ENCODE results near the gene CDHR3.
"Not testable (repeated sequence)": the region's sequence is repeated elsewhere in the genome, so short reads cannot be mapped to it uniquely, and the experiment has no call there.

The CDHR3 gene

GRCh38 chr7:105992905-105993304 lies 29.8 kb downstream of the CDHR3 start:
- Mint-ChIP-seq H3K36me3 (ENCODE audit: low read depth) (no peaks in the 10 kb centered on the region), H3K4me3 (no peak overlapping the region), H3K27me3 (ENCODE audit: low read depth) (peaks cover 33% of the 10 kb centered on the region), H3K4me1 (ENCODE audit: low read depth) (no peaks in the 10 kb centered on the region), H3K9me3 (no peaks in the 10 kb centered on the region), H3K27ac (no peak overlapping the region)
- no peak for DNase-seq (ENCODE audit: low spot score)

GRCh38 chr7:105996860-105997737 lies 34.0 kb downstream of the CDHR3 start:
- H3K27me3 Mint-ChIP-seq (ENCODE audit: low read depth), result peaks cover 21% of the 10 kb centered on the region
- H3K4me3 Mint-ChIP-seq, result no peak overlapping the region
- no peaks in the 10 kb centered on the region for H3K4me1 Mint-ChIP-seq (ENCODE audit: low read depth)
- DNase-seq (ENCODE audit: low spot score), result no peak
- H3K36me3 Mint-ChIP-seq (ENCODE audit: low read depth), result no peaks in the 10 kb centered on the region
- H3K27ac Mint-ChIP-seq, result no peak overlapping the region
- no peaks in the 10 kb centered on the region for H3K9me3 Mint-ChIP-seq

DNA sequence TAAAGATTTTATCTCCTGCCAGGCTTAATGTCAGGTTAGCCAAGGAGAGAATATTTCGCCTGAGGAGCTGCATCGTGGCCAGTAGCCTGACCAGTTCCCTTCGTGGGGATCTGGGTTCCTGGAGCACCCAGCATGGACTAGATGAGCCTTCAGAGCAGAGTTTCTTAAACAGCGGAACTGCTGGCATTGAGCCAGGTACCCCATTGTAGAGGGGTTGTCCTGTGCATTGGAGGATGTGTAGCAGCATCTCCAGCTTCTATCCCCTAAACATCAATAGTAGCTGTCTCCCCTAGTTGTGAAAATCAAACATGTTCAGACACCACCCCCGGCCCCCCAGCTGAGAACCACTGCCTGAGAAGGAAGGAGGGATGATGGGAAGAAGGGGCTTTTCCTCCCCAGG lies 36.2 kb downstream of the CDHR3 start:
- Mint-ChIP-seq H3K27ac (no peak overlapping the region), H3K27me3 (ENCODE audit: low read depth) (peaks cover 20% of the 10 kb centered on the region), H3K9me3 (no peaks in the 10 kb centered on the region), H3K36me3 (ENCODE audit: low read depth) (no peaks in the 10 kb centered on the region), H3K4me1 (ENCODE audit: low read depth) (no peaks in the 10 kb centered on the region), H3K4me3 (no peak overlapping the region)
- no peak for DNase-seq (ENCODE audit: low spot score)

- no peaks in the 10 kb centered on the region for H3K36me3 Mint-ChIP-seq (ENCODE audit: low read depth)
- no peak overlapping the region for H3K27ac Mint-ChIP-seq
- no peak for DNase-seq (ENCODE audit: low spot score)
- no peak overlapping the region for H3K4me3 Mint-ChIP-seq
- no peaks in the 10 kb centered on the region for H3K4me1 Mint-ChIP-seq (ENCODE audit: low read depth)
- peaks cover 6% of the 10 kb centered on the region for H3K9me3 Mint-ChIP-seq
- H3K27me3 Mint-ChIP-seq (ENCODE audit: low read depth), result peaks cover 26% of the 10 kb centered on the region
Measured at GRCh38 chr7:106001196-106001595, 38.1 kb downstream of the CDHR3 start.

GRCh38 chr7:106001886-106002285 lies 38.8 kb downstream of the CDHR3 start:
- no peak for DNase-seq (ENCODE audit: low spot score)
- no peak overlapping the region for H3K4me3 Mint-ChIP-seq
- peaks cover 8% of the 10 kb centered on the region for H3K9me3 Mint-ChIP-seq
- H3K27ac Mint-ChIP-seq, result no peak overlapping the region
- H3K4me1 Mint-ChIP-seq (ENCODE audit: low read depth), result no peaks in the 10 kb centered on the region
- H3K36me3 Mint-ChIP-seq (ENCODE audit: low read depth), result no peaks in the 10 kb centered on the region
- H3K27me3 Mint-ChIP-seq (ENCODE audit: low read depth), result peaks cover 24% of the 10 kb centered on the region

DNA sequence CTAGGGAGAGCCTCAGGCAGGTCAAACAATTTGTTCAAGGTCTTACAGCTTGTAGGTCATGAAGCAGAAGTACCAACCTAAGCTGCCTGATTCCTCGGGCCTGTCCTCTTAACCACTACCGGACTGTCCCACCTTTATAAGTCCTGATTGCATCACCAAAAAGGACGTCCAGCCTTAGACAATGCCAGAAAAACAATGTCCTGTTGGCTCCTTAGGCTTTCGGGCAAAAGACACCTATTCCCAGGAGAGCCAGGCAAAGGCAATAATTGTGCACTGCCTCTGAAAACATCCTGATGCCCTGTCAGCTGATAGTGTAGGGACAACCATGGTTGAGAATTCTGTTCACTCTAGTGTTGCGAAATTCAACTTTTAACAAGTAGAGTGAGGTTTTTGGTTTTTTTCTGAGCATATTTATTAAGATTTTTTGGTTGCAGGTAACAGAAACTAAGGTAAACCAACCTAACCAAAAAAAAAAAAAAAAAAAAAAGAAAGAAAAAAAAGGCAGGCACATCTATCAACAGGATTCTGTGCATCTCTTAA lies 40.5 kb downstream of the CDHR3 start:
- Mint-ChIP-seq H3K27me3 (ENCODE audit: low read depth) (peaks cover 26% of the 10 kb centered on the region), H3K9me3 (peaks cover 16% of the 10 kb centered on the region), H3K4me1 (ENCODE audit: low read depth) (no peaks in the 10 kb centered on the region), H3K4me3 (no peak overlapping the region), H3K27ac (no peak overlapping the region), H3K36me3 (ENCODE audit: low read depth) (peaks cover 3% of the 10 kb centered on the region)
- DNase-seq (ENCODE audit: low spot score), result no peak

- H3K27me3 Mint-ChIP-seq (ENCODE audit: low read depth), result peaks cover 28% of the 10 kb centered on the region
- peaks cover 10% of the 10 kb centered on the region for H3K4me1 Mint-ChIP-seq (ENCODE audit: low read depth)
- H3K9me3 Mint-ChIP-seq, result peaks cover 16% of the 10 kb centered on the region
- peaks cover 3% of the 10 kb centered on the region for H3K36me3 Mint-ChIP-seq (ENCODE audit: low read depth)
- H3K4me3 Mint-ChIP-seq, result no peak overlapping the region
- no peak for DNase-seq (ENCODE audit: low spot score)
- no peak overlapping the region for H3K27ac Mint-ChIP-seq
Measured at GRCh38 chr7:106006906-106007305, 43.8 kb downstream of the CDHR3 start.

GRCh38 chr7:106007796-106008195 lies 44.7 kb downstream of the CDHR3 start:
- DNase-seq (ENCODE audit: low spot score); H3K4me3 Mint-ChIP-seq; H3K36me3 Mint-ChIP-seq (ENCODE audit: low read depth); H3K27ac Mint-ChIP-seq: not testable (repeated sequence)
- Mint-ChIP-seq H3K4me1 (ENCODE audit: low read depth) (peaks cover 16% of the 10 kb centered on the region), H3K9me3 (peaks cover 16% of the 10 kb centered on the region), H3K27me3 (ENCODE audit: low read depth) (peaks cover 31% of the 10 kb centered on the region)

GRCh38 chr7:106009503-106010226 lies 46.6 kb downstream of the CDHR3 start:
- H3K27ac Mint-ChIP-seq, result no peak overlapping the region
- DNase-seq (ENCODE audit: low spot score), result peak; percentile 81
- no peak overlapping the region for H3K4me3 Mint-ChIP-seq
- peaks cover 31% of the 10 kb centered on the region for H3K27me3 Mint-ChIP-seq (ENCODE audit: low read depth)
- peaks cover 3% of the 10 kb centered on the region for H3K36me3 Mint-ChIP-seq (ENCODE audit: low read depth)
- peaks cover 18% of the 10 kb centered on the region for H3K4me1 Mint-ChIP-seq (ENCODE audit: low read depth)
- H3K9me3 Mint-ChIP-seq, result peaks cover 16% of the 10 kb centered on the region

DNA sequence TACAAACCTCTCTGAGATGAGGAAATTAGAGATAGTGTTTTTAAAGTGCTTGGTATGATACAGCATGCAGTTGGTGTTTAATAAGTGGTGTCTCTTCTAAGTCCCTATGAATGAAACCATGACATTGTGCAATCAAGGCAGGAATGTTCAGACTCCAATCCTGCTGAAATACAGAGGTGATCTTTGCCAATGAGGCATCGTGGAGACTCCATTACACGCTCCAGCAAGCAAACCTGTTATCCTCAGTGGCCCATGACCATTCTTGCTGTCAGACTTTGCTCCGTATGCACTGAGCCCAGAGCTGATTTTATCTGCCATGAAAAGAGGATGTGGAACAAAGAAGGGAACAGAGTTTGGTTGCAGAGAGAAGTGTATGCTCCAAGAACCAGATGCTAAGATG lies 47.3 kb downstream of the CDHR3 start:
- H3K27ac Mint-ChIP-seq, result no peak overlapping the region
- H3K36me3 Mint-ChIP-seq (ENCODE audit: low read depth), result peaks cover 3% of the 10 kb centered on the region
- peaks cover 16% of the 10 kb centered on the region for H3K9me3 Mint-ChIP-seq
- DNase-seq (ENCODE audit: low spot score), result no peak
- H3K4me1 Mint-ChIP-seq (ENCODE audit: low read depth), result peaks cover 21% of the 10 kb centered on the region
- peaks cover 32% of the 10 kb centered on the region for H3K27me3 Mint-ChIP-seq (ENCODE audit: low read depth)
- no peak overlapping the region for H3K4me3 Mint-ChIP-seq

- Mint-ChIP-seq H3K4me1 (ENCODE audit: low read depth) (peaks cover 21% of the 10 kb centered on the region), H3K4me3 (no peak overlapping the region), H3K9me3 (peaks cover 13% of the 10 kb centered on the region), H3K36me3 (ENCODE audit: low read depth) (peaks cover 3% of the 10 kb centered on the region), H3K27ac (no peak overlapping the region), H3K27me3 (ENCODE audit: low read depth) (peaks cover 34% of the 10 kb centered on the region)
- DNase-seq (ENCODE audit: low spot score), result no peak
Measured at GRCh38 chr7:106010866-106011265, 47.8 kb downstream of the CDHR3 start.

DNA sequence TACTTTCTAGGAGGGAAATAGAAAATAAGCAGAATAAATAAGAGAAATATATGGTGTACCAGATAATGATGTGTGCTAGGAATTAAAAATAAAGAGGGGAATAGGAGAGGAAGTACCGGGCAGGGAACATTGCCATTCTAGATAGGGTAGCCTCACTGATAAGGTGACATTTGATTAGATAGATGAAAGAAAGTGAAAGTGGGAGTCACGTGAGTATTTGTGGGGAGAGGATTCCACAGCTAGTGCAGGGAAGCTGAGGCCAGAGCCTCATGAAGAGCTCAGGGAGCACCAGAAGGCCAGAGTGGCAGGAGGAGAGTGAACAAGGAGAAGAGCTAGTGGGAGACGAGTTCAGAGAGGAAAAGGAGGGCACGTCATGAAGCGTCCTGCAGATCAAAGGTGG lies 49.1 kb downstream of the CDHR3 start:
- DNase-seq (ENCODE audit: low spot score), result no peak
- Mint-ChIP-seq H3K36me3 (ENCODE audit: low read depth) (peaks cover 3% of the 10 kb centered on the region), H3K27me3 (ENCODE audit: low read depth) (peaks cover 30% of the 10 kb centered on the region), H3K9me3 (peaks cover 7% of the 10 kb centered on the region), H3K4me3 (no peak overlapping the region), H3K4me1 (ENCODE audit: low read depth) (peaks cover 24% of the 10 kb centered on the region), H3K27ac (no peak overlapping the region)

DNA sequence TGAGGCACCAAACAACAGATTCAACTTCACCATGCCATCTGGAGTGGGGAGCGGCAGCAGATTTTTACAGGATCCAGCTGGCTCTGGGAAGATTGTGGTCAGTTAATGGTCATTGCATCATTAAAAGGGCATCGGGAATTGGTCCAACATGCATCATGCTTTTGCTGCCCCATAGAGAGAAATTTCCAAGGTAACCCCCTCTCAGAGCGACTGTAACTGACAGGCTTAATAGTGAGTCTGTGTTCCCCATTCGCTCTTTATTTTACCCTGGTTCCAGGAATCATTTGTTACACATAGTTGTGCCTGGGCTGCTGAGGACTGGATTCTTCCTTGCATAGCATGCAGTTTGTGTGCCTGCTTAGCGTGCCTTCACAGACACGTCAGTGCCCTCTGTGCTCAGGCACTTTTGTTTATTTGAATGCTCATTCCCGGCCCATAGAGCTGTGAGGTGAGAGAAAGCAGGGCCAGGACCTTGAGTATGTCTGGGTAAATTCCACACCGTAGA lies 49.9 kb downstream of the CDHR3 start:
- Mint-ChIP-seq H3K4me1 (ENCODE audit: low read depth) (peaks cover 24% of the 10 kb centered on the region), H3K36me3 (ENCODE audit: low read depth) (no peaks in the 10 kb centered on the region), H3K4me3 (no peak overlapping the region), H3K9me3 (no peaks in the 10 kb centered on the region), H3K27ac (no peak overlapping the region), H3K27me3 (ENCODE audit: low read depth) (peaks cover 27% of the 10 kb centered on the region)
- DNase-seq (ENCODE audit: low spot score), result no peak

All from T-helper 2 cell treated with Interferon-gamma antibody and Interleukin-4, amounts not matched to agents 5 μg/mL and 100 μg/mL, for 36 hours (primary cell).